Measurements from ENCODE around the gene RNF220.
"Not testable (repeated sequence)": the region's sequence is repeated elsewhere in the genome, so short reads cannot be mapped to it uniquely, and the experiment has no call there.

The RNF220 gene

DNA sequence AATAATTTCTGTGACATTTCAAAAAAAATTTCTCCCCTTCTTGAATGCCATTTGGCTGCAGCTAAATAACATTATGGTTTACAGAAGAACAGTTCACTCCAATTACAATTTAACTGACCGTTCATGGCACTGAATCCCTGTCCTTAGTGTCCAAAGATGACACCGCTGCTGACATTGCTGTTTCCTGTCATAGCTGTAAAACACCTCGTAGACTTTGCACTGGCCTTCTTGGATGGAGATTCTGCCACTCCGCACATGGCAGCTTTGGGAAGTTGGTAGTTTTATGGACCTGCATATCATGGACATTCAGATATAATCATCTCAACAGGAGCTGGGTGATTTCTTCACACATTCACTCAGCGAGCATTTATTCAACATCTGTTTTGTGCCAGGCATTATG is 274.4 kb downstream of the RNF220 start:
- DNase-seq (ENCODE audit: low spot score) = no peak

DNA sequence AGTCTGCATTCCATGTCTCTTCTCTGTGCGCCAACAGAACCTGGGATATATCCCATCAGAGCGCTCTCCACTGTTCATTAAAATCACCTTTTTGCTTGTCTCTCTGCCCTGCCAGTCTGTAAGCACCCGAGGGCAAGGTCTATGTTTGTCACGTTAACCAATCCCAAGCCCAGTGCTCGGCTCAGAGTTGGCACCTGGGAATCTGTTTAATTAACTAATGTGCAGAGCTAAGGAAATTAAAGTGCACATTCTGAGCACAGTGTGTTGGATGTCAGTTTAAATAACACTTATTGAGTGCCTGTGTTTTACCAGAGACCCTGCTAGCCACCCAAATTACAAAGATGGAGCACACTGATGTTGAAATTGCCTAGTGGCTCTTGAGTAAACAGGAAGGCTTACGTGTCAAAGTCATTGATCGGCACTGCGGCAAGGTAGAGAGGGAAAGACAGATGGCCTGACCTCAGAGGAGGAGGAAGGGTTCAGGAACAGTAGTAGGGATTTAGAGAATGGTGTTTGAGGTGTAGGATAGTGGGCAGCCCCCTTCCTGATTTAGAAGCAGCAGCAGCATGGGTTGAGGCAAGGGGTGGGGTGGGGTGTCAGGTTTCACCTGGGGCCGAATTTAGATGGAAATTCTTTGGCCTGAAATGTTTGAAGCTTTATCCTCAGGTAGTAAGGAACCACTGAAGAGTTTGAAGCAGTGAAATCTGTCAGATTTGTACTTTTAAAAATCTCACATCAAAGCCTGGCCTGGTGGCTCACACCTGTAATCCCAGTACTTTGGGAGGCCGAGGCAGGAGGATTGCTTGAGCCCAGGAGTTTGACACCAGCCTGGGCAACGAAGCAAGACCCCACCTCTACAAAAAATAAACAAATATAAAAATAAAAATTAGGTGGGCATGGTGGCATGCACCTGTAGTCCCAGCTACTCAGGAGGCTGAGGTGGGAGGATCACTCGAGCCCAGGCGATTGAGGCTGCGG is 277.1 kb downstream of the RNF220 start:
- DNase-seq (ENCODE audit: low spot score) = no peak

DNA sequence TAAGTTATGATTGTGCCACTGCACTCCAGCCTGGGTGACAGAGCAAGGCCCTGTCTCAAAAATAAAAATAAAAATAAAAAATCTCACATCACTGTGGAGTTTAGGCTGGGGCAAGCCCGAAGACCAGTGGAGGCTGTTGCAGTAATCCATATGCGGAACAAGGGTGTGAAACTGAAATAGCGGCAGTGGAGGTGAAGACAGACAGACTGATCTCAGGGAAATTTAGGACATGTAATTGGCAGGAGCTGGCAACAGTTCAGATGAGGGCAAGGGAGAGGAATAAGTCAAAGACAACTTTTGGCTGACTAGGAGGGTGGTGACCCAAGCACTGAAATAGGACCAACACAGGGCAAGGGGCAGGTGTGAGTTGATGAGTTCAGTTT is 277.8 kb downstream of the RNF220 start:
- no peak for DNase-seq (ENCODE audit: low spot score)

DNA sequence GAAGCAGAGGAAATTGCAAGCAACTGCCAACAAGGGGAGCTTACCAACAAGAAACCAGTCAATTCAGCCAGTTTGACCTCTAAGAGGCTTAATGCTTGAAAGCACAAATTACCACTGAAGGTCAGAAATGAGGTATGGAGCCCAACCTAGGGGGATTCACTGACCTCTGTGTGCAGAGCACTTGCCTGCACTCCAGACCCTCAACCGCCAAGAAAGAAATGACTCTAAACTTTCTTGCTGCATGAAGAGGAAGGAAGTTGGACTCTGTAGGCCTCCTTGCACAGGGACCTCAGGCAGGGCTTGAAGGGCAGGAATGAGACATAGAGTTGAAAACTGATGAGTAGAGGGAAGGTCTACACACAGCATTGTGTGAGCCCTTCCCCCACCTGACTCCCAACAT is 279.5 kb downstream of the RNF220 start:
- no peak for DNase-seq (ENCODE audit: low spot score)

DNA sequence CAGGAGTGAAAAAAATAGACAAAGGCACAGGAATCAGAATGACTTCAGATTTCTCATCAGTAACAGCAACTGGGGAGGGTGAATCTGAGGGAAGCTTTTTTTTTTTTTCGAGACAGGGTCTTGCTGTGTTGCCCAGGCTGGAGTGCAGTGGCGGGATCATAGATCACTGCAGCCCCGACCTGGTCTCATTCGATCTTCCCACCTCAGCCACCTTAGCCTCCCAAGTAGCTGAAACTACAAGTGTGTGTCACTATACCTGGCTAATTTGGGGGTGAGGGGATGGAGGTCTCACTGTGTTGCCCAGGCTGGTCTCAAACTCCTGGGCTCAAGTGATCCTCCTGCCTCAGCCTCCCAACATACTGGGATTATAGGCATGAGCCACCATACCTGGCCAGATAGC is 280.2 kb downstream of the RNF220 start:
- DNase-seq (ENCODE audit: low spot score) = no peak

DNA sequence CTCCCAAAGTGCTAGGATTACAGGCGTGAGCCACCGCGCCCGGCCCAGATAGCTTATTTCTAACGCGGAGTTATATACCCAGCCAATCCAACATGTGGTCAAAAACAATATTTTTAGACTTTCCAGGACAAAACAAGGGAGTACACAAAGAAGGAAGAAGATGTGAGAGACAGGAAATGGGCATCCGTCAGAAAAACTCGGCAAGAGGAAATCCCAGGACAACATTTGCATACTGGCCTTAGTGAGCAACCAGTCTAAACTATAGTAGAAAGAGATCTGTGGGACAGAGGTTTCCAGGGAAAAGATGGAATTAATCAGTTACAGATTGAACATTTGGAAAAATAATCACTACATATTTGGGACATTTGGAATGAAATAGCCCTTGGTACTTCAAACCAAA is 280.8 kb downstream of the RNF220 start:
- DNase-seq (ENCODE audit: low spot score) = no peak

DNA sequence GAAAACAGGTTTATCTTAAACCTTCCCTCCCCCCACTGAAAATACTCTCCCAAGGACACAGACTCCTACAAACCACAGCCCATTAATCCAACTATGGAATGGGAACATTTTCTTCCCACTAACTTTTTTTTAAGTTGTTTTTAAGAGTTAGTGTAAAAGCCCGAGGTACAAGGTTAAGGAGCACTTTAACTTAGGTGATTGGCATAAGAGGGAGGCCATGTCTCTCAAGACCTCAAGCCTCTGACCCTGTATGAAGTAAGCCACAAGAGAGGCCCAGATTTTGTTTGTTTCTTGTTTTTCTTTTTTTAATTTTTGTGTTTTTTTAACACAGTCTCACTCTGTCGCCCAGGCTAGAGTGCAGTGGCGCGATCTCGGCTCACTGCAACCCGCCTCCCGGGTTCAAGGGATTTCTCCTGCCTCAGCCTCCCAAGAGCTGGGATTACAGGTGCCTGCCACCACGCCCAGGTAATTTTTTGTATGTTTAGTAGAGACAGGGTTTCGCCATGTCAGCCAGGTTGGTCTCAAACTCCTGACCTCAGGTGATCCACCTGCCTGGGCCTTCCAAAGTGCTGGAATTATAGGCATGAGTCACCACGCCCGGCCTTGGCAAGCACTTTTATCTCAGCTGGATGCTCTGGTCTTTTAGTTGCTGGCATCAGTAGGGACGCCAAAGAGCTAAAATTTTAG is 283.8 kb downstream of the RNF220 start:
- DNase-seq (ENCODE audit: low spot score) = no peak

DNA sequence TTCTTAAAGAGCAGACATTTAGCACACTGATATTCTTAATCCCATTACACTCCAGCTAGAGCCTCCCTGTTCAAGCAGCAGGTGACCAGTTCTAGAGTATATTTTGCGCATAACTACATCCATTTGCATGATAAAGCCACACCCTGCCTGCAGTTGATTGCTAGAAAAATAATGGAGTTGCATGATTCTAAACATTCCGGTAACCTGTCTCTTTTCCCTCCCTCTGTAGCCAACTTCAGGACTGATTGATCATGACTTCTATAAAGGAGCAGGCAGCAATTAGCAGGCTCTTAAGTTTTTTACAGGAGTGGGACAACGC is 284.4 kb downstream of the RNF220 start:
- no peak for DNase-seq (ENCODE audit: low spot score)

DNA sequence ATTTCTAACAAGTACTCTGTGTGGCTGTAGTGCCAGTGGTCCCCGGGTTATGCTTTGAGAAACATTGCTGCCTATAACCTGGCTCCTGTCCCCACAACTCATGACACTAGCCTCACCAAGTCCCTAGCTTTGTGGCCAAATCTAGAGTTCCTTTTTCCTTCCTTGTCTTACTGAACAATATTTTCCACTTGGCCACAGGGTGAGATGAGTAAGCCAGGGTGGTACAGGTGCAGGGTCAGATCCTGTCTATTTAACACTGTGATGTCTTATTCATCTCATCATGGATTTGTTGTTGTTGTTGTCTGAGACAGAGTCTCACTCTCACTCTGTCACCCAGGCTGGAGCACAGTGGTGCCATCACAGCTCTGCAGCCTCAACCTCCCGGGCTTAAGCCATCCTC is 288.1 kb downstream of the RNF220 start:
- DNase-seq (ENCODE audit: low spot score) = no peak

DNA sequence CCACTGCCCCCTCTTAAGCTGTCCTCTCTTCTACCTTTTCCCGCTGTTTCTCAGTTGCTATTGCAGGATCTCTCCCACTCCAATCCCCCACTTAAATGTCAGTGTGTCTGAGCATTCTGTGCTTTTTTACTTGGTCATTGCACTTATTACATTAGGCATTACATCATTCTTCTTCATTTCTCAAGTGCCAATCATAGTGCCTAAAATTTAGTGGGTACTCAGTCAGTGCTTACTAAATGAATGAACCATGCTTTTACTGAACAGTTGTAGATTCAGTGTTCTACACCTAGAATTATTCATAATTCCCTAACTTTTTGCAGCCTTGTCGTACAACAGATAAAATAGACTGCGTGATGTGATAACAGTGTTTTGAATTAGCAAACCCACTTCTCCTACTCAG is 288.8 kb downstream of the RNF220 start:
- DNase-seq (ENCODE audit: low spot score) = no peak

DNA sequence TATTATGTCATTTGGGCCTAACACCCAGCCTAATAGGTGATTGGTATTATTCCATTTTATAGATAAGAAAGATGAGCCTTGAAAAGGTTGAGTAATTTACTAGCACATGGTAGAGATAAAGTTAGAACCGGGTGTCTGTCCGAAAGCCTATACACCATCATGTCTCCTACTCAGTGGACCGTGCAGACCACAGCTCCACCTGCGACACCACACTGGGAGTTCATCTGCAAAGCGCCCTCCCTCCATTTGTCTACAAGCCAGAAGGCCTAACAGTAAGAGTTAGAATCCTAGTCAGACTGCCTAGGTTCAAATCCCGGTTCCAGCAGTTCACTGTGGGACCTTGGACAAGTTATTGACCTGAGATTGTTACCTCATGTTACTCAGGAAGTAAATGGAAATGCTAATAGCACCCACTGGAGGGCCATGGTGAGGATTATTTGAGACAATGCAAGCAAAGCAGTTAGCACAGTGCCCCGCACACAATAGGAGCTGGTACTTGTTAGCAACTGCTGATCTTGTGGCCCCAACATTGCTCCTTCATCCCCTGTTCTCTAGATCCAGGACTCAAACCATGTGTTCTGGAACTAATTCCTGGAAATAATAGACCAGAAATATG is 289.9 kb downstream of the RNF220 start:
- DNase-seq (ENCODE audit: low spot score) = no peak

DNA sequence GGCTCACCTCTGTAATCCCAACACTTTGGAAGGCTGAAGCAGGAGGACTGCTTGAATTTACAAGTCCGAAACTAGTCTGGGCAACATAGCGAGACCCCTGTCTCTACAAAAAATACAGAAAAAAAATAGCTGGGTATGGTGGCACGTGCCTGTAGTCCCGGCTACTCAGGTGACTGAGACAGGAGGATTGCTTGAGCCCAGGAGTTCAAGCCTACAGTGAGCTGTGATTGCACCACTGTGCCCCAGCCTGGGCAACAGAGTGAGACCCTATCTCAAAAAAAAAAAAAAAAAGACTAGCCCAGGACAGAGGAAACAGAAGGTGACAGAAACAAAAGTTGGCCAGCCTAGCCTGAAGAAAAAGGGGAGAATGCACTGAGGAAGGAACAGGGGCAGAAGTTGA is 290.6 kb downstream of the RNF220 start:
- DNase-seq (ENCODE audit: low spot score) = no peak

DNA sequence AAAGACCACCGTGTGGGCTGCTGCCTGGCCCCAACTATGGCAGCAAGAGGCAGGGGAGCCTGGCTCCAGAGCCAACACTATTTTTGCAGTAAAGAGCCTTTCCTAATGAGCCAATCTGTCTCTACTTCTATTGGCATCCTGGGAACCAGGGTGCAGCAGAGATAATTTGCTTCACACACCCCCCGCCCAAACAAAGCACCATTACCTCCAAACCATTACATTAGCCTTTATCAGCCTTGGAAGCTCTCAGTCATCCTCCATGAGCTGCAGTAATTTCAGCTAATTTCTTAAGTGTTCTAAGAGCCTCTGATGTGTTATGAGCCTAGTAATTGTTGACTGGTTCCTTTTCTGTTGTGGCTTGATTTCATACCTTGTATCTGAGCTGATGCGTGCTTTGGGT is 291.0 kb downstream of the RNF220 start:
- DNase-seq (ENCODE audit: low spot score) = no peak

DNA sequence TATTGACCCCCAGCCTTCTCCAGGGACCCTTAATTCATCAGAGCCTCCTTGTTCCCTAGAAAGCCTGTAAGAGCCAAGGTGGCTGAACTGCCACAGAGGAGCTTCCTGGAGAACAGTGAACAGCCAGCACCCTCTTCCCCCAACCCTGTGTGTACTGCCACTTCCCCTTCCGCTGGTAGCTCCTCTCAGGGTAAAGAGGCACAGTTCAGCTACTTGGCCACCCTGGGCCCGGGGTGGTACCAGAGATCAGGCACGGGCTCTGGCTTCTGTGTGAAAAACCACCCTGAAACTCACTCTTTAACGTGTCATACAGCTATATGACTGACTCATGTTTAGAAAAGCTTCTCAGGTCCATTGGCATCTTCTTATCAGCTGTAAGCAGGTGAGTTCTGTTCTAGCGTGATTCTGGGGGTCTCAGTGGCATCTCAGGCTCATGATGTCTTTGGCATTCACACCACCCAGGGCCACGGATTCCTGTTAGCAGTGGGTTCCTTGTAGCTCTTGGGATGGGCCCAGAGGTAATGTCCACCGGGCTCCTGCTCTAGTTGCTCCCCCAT is 291.8 kb downstream of the RNF220 start:
- peak; percentile 37 for DNase-seq (ENCODE audit: low spot score)

DNA sequence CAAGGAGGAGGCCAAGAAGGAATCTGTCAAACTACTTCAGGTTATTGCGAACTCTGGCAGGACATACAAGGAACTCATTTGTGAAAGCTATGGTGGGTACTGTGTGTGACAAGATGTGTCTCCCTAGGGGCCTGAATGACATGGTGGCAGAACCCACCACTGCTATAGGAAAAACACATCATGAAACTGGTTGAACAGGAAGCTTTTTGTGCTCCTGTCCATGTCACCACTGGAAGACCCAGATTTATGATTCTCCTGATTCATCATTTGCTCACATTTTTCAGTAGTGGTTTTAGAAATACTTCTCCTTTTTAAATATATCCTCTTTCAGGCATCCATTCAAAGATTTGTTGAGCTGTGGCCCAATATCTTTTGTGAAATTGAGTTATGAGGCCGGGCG is 293.1 kb downstream of the RNF220 start:
- DNase-seq (ENCODE audit: low spot score) = no peak

DNA sequence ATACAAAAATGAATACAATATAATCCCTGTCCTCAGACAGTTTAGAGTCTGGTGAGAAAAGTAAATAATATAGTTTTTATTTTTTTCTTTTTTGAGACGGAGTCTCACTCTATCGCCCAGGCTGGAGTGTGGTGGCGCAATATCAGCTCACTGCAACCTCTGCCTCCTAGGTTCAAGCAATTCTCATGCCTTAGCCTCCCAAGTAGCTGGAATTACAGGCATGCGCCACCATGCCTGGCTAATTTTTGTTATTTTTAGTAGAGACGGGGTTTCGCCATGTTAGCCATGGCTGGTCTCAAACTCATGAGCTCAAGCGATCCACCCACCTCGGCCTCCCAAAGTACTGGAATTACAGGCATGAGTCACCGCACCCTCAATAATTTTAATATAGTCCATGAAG is 294.3 kb downstream of the RNF220 start:
- not testable (repeated sequence) for DNase-seq (ENCODE audit: low spot score)

DNA sequence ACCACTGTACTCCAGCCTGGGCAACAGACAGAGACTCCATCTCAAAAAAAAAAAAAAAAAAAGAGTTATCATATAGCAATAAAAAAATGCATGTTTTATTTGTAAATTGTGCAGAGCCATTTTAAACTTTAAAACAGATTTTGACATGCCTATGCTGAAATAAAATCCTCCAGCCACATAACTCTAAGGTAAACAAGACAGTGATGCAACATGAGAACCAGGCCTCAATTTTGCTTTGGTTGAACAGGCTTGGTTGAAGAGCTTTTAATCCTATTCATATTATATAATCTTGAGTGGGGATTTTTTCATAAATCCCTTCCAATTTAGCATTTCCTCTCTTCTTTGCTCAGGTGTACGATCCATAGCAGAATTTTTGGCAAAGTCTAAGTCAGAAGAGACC is 295.5 kb downstream of the RNF220 start:
- DNase-seq (ENCODE audit: low spot score) = no peak

DNA sequence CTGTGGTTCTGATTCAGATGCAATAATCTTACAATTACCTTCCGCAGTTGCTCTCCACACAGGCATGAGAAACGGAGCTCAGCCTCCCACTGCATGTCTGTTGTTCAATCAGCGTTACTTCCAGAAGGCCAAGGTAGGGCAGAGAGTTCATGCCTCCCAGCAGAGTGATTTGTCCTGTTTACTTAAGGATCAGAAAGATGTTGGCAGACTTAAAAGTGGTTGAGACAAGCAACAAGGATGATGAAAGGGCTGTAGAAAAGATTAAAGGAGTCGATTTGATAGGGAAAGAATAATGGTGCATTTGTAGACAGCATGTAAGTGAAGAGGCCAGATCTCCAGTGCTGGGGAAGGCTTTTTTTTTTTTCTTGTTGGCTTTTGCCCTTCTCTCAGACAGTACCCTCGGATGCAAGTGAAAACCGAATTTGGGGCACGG is 296.1 kb downstream of the RNF220 start:
- no peak for DNase-seq (ENCODE audit: low spot score)

All from CD4-positive, alpha-beta T cell treated with Interleukin-15 for 4 hours (primary cell).